HG03520 (cell line): ENCODE data around the gene C4B.
"Not testable (repeated sequence)": the region's sequence is repeated elsewhere in the genome, so short reads cannot be mapped to it uniquely, and the experiment has no call there.

Source experiments
- ATAC-seq: cut with Tn5 transposase; IDR thresholded peaks from one replicate; pipeline ENCODE4 v1.9.1; 2021; ENCODE audit warnings: mild to moderate bottlenecking, moderate library complexity; ENCODE audit not compliant: unreplicated experiment

Gene C4B

DNA sequence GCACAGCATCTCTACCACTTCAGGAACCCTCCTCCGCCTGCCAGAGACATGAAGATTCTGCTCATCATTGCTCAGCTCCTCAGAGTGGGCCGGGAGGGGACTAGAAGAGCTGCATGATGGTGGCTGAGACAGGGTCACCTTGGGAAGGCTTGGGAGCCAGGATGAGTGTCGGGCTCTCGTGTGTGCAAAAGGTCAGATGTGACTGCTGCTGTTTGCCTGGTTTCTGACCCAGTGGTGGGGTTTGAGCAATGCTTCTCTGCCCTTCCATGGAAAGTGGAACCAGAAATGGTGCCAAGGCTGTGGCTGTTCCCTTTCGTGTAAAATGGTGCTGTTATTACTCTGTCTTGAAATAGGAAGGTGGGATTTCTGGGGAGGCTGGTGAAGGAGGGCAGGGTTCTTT is 33.6 kb upstream of the C4B start:
- not testable (repeated sequence) for ATAC-seq

DNA sequence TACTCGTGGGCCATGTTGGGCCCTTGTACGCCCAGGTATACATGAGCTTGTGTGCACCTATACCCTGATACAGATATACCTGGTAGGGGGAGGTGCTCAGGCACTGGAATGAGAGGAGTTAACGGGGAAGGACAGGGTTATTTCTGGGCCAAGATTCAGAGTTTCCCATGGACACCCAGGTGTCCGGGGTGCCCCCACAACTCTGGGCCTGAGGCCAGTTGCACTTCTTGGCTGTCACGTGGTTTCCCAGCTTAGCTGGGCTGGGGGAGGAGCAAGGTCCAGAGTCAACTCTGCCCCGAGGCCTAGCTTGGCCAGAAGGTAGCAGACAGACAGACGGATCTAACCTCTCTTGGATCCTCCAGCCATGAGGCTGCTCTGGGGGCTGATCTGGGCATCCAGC is 32.9 kb upstream of the C4B start, which contains the start of gene C4A:
Gene C4A (plus strand): TSS at position 314 of the 400 bp plus-strand sequence. CDS start 51 bp downstream, at position 365.
- ATAC-seq = not testable (repeated sequence)

DNA sequence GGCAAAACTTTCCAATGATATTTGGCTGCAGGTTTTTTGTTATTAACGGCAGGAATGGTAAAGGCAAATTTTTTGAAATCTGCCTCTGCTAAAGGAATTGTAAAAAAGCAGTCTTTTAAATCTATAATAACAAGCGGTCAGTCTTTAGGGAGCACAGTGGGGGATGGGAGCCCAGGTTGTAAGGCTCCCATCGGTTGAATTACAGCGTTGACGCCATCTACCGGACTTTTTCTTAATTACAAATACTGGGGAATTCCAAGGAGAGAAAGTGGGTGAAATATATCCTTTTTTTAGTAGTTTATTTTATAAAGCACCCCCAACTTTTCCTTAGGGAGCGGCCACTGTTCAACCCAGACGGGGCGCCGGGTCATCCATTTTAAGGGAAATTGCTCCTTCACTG is 25.2 kb upstream of the C4B start:
- ATAC-seq = not testable (repeated sequence)

DNA sequence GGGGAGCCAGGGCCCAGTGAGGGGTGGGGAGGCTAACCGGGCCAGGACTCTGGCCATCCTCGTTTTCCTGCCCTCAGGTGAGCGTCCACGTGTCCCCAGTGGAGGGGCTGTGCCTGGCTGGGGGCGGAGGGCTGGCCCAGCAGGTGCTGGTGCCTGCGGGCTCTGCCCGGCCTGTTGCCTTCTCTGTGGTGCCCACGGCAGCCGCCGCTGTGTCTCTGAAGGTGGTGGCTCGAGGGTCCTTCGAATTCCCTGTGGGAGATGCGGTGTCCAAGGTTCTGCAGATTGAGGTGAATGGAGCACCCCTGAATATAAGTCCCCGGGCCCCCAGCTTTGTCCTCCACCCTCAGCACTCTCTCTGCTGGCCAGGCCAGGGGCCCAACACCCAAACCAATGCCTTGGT is 20.2 kb upstream of the C4B start:
- not testable (repeated sequence) for ATAC-seq

DNA sequence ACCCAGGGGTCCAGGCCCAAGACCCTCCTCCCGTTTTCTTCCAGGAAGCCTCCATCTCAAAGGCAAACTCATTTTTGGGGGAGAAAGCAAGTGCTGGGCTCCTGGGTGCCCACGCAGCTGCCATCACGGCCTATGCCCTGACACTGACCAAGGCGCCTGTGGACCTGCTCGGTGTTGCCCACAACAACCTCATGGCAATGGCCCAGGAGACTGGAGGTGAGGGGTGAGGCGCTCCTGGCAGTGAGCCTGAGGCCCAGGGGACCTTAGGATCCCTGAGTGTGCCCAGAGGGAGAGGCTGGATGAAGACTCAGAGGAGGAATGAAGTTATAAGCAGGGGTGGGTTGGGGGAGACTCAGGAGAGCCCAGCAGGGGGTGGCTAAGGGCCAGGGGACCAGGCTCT is 18.2 kb upstream of the C4B start:
- not testable (repeated sequence) for ATAC-seq

DNA sequence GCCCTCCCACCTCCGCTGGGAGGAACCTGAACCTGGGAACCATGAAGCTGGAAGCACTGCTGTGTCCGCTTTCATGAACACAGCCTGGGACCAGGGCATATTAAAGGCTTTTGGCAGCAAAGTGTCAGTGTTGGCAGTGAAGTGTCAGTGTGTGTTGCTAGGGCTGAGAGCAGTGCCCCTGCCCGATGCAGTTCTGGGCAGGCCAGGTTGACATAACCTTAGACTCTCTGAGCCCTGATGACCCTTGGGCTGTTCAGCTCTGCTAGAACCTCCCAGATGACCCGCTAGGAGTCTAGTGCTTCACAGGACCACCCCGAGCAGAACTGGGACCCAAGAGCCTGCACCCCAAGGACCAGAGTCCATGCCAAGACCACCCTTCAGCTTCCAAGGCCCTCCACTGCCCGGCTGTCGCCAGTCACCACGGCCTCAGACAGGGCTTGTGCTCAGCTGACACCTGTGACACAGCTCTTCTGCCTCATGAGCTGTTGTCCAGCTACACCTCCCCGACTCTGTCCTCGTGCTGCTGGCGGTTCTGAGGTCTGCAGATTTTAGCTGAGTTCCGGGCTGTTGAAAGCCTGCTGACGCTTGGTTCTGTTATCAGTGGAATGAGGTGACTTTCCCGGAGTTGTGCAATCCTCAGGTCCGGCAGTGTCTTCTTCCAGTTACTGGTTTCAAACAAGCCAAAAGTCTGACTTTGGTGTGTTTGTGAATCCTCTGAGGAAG is 11.9 kb upstream of the C4B start:
- ATAC-seq = not testable (repeated sequence)

DNA sequence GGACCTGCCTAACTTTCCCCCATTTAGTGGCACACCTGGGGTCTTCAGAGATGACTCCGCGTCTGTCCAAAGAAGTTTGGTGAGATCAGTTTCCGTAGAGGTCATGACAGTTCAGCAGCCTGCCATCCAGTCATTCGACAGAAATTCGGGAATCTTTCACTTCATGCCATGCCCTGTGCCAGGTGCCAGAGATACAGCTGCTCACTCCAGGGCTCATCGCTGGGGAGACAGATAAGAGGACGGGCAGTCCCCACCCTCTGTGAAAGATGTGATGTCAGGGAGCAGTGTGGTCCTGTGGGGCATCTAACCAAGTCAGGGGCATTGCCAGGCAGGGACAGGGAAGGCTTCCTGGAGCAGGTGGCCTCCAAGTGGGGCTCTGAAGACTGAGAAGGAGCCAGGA is 11.3 kb upstream of the C4B start:
- not testable (repeated sequence) for ATAC-seq

DNA sequence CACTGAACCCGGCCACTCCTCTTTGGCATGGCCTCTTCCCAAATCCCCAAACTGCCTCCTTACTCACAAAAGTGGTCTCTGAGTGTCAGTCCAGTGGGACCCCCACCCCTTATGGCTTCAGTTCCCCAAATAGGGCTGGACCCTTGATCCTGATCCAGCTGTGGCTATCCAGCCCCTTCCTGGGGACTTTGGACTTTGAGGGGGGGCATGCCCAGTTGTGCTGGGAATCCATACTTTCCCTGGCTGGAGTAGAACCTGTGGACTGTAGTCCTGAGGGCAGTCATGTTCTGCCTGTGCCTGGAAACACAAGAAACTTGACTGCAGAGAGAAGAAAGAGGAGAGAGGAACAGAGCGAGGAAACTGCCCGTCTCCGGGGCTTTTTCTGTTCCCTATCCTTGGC is 10.2 kb upstream of the C4B start:
- ATAC-seq = not testable (repeated sequence)

DNA sequence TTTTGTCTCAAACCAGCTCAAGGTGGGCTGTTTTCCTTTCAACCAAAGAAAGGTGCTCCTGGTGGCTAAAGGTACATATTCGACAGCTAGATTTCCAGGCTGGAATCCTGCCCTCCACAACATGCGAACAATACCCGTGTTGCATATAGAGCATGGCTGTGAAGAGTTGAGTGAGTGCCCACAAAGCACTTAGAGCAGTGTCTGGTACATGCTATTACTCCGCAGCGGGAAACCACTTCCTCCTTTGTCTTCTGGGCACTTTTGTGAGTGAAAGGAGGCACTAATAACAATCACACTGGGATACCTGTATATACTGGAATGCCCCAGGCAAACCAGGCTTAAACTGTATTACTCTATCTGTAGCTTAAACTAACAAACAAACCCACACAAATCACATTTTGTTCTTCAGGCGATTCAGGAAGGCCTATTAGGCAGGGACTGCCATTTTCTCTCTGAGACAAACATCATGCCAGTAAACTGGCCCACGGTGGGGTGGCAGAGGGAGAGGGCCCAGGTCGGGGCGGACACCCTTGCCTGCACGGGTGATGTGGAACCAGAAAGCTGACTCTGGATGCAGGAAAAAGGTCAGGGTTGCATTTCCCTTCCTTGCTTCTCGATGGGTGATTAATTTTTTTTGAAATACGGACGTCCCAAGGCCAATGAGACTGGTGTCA is 9.6 kb upstream of the C4B start:
- not testable (repeated sequence) for ATAC-seq

DNA sequence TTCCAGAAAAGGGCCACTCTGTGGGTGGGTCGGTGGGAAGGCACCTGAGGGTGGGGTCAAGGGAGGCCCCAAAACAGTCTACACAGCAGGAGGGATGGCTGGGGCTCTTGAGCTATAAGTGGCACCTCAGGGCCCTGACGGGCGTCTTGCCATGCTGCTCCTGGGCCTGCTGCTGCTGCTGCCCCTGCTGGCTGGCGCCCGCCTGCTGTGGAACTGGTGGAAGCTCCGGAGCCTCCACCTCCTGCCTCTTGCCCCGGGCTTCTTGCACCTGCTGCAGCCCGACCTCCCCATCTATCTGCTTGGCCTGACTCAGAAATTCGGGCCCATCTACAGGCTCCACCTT is 9.1 kb upstream of the C4B start:
- ATAC-seq = not testable (repeated sequence)

DNA sequence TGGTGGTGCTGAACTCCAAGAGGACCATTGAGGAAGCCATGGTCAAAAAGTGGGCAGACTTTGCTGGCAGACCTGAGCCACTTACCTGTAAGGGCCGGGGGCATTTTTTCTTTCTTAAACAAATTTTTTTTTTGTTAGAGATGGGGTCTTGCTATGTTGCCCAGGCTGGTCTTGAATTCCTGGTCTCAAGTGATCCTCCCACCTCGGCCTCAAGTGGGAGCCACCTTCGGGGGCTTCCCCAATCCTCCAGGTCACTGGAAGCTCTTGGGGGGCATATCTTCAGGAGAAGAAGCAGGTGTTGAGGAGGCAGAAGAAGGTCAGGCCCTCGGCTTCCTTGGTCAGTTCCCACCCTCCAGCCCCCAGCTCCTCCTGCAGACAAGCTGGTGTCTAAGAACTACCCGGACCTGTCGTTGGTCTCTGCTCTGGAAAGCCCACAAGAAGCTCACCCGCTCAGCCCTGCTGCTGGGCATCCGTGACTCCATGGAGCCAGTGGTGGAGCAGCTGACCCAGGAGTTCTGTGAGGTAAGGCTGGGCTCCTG is 8.5 kb upstream of the C4B start:
- not testable (repeated sequence) for ATAC-seq

DNA sequence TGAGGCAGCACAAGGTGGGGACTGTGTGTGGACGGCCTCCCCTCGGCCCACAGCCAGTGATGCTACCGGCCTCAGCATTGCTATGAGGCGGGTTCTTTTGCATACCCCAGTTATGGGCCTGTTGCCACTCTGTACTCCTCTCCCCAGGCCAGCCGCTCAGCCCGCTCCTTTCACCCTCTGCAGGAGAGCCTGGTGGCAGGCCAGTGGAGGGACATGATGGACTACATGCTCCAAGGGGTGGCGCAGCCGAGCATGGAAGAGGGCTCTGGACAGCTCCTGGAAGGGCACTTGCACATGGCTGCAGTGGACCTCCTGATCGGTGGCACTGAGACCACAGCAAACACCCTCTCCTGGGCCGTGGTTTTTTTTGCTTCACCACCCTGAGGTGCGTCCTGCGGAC is 7.5 kb upstream of the C4B start:
- not testable (repeated sequence) for ATAC-seq

DNA sequence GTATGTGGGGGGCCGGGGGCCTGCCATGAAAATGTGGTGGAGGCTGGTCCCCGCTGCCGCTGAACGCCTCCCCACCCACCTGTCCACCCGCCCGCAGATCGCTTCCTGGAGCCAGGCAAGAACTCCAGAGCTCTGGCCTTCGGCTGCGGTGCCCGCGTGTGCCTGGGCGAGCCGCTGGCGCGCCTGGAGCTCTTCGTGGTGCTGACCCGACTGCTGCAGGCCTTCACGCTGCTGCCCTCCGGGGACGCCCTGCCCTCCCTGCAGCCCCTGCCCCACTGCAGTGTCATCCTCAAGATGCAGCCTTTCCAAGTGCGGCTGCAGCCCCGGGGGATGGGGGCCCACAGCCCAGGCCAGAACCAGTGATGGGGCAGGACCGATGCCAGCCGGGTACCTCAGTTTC is 6.6 kb upstream of the C4B start:
- ATAC-seq = not testable (repeated sequence)

DNA sequence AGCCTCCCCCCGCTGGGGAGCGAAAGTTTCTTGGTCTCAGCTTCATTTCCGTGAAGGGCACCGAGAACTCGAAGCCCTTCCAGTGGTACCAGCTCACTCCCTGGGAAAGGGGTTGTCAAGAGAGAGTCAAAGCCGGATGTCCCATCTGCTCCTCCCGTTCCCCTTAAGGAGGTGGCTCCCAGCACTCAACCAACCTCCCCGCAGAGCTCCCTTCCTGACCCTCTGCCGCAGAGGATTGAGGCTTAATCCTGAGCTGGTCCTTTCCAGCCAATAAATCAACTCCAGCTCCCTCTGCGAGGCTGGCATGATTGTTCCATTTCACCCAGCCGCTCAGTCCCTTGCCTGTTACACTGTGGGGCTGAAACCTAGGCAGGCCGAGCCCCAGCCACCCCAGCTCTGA is 6.0 kb upstream of the C4B start:
- ATAC-seq = not testable (repeated sequence)

DNA sequence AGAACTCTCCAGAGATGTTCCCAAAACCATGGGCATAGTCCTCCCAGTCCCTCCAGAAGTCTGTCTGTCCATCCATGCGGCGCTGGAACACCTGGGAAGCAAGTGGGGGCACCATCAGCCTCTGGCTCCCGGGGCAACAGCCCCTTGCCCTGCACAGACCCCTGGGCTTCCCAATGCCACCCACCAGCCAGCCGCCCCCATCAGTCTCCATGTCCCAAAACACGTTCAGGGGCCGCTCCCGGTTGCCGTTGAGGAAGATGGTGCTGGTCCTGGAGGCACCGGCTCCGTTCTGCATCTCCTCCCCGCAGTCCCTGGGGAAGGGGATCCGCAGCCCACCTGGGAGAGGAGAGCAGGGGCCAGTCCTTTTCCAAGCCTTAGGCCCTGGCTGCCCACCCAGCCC is 5.1 kb upstream of the C4B start:
- ATAC-seq = not testable (repeated sequence)

DNA sequence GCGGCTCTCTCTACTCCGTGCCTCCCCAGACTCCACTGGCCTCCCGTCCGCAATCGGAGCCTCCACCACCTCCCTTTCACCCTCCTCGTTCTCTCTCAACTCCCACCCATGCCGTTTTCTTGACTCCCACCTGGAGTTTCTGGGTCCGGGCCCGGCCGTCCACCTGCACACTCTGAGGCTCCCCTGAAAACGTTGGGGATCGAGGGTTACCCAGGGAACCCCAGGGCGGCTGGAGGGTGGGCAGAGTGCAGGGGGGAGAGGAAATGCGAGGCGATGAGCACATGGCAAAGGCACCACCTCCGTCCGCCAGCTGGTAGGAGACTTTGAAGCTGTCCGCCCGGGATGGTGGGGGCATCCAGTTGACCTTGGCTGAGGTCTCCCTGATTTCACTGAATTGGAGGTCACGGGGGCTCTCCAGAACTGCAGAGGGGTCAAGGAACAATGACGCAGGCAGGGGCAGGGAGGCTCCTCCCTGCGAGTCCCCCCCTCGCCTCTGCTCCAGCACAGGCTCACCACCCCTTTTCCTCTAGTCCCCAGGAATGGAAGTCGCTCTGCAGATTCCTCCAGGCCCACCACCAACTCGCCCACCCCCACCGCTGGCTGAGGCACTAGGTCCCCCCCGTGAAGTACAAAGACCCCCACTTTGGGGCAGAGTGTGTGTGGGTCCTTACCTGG is 3.6 kb upstream of the C4B start:
- ATAC-seq = not testable (repeated sequence)

DNA sequence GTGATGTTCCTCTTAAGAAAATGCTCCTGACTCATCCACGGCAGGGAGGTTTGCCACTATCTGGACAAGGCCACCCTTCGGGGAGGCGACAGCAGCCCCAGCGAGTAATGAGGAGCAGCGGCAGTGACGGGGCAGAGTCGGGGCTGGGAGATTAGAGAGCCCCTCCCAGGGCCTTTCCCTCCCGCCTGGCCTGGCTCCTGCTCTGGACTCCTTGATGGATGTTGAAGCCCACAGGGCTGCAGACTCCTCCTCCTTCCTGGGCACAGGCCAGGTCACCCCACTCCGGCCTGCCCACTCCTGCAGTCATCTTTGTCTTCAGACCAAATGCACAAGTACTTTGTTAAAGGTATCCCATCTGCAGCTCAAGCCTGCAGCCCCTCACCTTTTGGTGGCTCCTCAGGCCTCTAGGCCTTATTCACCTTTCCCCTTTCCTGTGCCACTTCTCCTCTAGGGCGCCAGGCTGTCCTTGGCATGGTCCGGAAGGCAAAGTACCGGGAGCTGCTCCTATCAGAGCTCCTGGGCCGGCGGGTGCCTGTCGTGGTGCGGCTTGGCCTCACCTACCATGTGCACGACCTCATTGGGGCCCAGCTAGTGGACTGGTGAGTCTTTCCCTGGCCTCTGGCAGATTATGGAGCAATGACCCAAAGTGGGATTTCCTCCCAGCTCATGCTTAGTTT is 1.5 kb upstream of the C4B start:
- not testable (repeated sequence) for ATAC-seq

DNA sequence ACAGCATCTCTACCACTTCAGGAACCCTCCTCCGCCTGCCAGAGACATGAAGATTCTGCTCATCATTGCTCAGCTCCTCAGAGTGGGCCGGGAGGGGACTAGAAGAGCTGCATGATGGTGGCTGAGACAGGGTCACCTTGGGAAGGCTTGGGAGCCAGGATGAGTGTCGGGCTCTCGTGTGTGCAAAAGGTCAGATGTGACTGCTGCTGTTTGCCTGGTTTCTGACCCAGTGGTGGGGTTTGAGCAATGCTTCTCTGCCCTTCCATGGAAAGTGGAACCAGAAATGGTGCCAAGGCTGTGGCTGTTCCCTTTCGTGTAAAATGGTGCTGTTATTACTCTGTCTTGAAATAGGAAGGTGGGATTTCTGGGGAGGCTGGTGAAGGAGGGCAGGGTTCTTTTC is 857 bp upstream of the C4B start:
- not testable (repeated sequence) for ATAC-seq

DNA sequence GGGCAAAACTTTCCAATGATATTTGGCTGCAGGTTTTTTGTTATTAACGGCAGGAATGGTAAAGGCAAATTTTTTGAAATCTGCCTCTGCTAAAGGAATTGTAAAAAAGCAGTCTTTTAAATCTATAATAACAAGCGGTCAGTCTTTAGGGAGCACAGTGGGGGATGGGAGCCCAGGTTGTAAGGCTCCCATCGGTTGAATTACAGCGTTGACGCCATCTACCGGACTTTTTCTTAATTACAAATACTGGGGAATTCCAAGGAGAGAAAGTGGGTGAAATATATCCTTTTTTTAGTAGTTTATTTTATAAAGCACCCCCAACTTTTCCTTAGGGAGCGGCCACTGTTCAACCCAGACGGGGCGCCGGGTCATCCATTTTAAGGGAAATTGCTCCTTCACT is 7.5 kb downstream of the C4B start:
- ATAC-seq = not testable (repeated sequence)

DNA sequence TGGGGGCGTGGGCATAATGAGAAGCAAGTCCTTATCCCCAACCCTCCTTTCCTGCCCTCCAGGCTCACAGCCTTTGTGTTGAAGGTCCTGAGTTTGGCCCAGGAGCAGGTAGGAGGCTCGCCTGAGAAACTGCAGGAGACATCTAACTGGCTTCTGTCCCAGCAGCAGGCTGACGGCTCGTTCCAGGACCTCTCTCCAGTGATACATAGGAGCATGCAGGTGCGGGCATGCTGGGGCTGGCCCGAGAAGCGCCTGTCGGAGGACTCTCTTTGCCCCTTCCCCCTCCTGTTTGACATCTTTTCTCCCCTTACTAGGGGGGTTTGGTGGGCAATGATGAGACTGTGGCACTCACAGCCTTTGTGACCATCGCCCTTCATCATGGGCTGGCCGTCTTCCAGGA is 14.0 kb downstream of the C4B start:
- not testable (repeated sequence) for ATAC-seq

DNA sequence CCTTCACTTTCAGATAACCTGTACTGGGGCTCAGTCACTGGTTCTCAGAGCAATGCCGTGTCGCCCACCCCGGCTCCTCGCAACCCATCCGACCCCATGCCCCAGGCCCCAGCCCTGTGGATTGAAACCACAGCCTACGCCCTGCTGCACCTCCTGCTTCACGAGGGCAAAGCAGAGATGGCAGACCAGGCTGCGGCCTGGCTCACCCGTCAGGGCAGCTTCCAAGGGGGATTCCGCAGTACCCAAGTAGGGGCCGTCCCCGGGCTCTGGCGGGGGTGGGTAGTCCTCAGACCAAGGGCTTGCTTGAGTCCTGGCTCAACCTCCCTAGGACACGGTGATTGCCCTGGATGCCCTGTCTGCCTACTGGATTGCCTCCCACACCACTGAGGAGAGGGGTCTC is 15.0 kb downstream of the C4B start:
- not testable (repeated sequence) for ATAC-seq
